Tibial artery (tissue), 4 donors: ENCODE data around the gene ANKS1A.
A peak's percentile ranks its signal among the peaks of the same experiment; 100 is the strongest.

Experiments used
- DNase-seq, 2 donors: peaks; one replicate each; pipeline ENCODE4 v3.0.0-alpha.2; 2019
- H3K27ac ChIP-seq, 2 donors: fragments of 200-600 bp; sonication (generic) in 1 of 2; 1 replicate in 1 of 2; 2 replicates in 1 of 2; pipeline ENCODE4 v1.5.1; 2018 to 2019; ENCODE audit warnings: mild to moderate bottlenecking in 1 of 2
- H3K27me3 ChIP-seq, 2 donors: fragments of 200-600 bp; sonication (generic) in 1 of 2; one replicate each; pipeline versions ENCODE4 v1.5.1 to v1.6.0; 2016 to 2019
- H3K36me3 ChIP-seq, 3 donors: fragments of 200-600 bp; sonication (generic) in 2 of 3; one replicate each; pipeline ENCODE4 v1.5.1; 2016 to 2019; ENCODE audit warnings: mild to moderate bottlenecking in 2 of 3
- H3K4me1 ChIP-seq, 4 donors: fragments of 200-600 bp; sonication (generic) in 2 of 4; 1 replicate in 3 of 4; 2 replicates in 1 of 4; pipeline ENCODE4 v1.5.1; 2016 to 2019
- H3K4me3 ChIP-seq, 2 donors: fragments of 200-600 bp; sonication (generic) in 1 of 2; 1 replicate in 1 of 2; 2 replicates in 1 of 2; pipeline ENCODE4 v1.5.1; 2018 to 2019; ENCODE audit warnings: mild to moderate bottlenecking in 2 of 2
- H3K9me3 ChIP-seq, 3 donors: fragments of 200-600 bp; sonication (generic) in 1 of 3; one replicate each; pipeline ENCODE4 v1.5.1; 2016 to 2019
- intact Hi-C: fragments of 100-400 bp; cut with DNase I; formaldehyde crosslinking; loops from one replicate; pipeline ENCODE4 v1.15.0; 2023; ENCODE audit warnings: low total_unique reads
- TF ChIP-seq, protein P1 (sequence below), 2 experiments: fragments of 200-600 bp in 1 of 2; fragments of 450-650 bp in 1 of 2; IDR thresholded peaks; one replicate each; pipeline ENCODE4 v1.5.1; 2017 to 2019; ENCODE audit warnings: antibody characterized with exemption in 2 of 2, mild to moderate bottlenecking in 1 of 2, moderate library complexity in 1 of 2

Gene ANKS1A

DNA sequence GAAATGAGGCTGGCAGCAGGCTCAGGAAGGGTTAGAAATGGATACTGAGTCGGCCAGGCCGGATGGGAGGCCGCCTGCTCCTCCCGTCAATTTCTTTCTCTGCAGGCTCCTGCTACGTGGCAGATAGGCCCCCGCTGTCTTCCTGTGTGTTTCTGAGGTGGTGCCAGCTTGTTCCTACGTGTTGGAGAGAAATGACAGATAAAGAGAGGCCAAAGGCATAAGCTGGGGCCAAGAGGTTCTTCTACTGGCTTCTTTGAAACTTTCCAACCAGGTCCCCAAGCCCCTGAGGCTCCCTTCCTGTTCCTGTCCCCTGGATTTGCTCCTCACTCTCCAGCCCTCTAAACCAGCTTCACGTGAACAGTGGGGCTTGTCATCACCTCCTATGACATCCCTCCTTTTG lies 175.2 kb downstream of the ANKS1A start:
- H3K36me3 ChIP-seq, result peaks cover 15 to 83% (median 59%) of the 10 kb centered on the region in 3 donors
- no peak overlapping the region for H3K4me3 ChIP-seq
- H3K9me3 ChIP-seq, result no peaks in the 10 kb centered on the region
- intact Hi-C loops, result no loop called here
- peak overlapping the region; percentile 19 to 43 for H3K27ac ChIP-seq
- DNase-seq, result no peak
- TF ChIP-seq, protein P1, sequence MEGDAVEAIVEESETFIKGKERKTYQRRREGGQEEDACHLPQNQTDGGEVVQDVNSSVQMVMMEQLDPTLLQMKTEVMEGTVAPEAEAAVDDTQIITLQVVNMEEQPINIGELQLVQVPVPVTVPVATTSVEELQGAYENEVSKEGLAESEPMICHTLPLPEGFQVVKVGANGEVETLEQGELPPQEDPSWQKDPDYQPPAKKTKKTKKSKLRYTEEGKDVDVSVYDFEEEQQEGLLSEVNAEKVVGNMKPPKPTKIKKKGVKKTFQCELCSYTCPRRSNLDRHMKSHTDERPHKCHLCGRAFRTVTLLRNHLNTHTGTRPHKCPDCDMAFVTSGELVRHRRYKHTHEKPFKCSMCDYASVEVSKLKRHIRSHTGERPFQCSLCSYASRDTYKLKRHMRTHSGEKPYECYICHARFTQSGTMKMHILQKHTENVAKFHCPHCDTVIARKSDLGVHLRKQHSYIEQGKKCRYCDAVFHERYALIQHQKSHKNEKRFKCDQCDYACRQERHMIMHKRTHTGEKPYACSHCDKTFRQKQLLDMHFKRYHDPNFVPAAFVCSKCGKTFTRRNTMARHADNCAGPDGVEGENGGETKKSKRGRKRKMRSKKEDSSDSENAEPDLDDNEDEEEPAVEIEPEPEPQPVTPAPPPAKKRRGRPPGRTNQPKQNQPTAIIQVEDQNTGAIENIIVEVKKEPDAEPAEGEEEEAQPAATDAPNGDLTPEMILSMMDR (IDR thresholded peaks at IDR 0.05), result no peak
- no peaks in the 10 kb centered on the region for H3K4me1 ChIP-seq
- no peaks in the 10 kb centered on the region for H3K27me3 ChIP-seq

DNA sequence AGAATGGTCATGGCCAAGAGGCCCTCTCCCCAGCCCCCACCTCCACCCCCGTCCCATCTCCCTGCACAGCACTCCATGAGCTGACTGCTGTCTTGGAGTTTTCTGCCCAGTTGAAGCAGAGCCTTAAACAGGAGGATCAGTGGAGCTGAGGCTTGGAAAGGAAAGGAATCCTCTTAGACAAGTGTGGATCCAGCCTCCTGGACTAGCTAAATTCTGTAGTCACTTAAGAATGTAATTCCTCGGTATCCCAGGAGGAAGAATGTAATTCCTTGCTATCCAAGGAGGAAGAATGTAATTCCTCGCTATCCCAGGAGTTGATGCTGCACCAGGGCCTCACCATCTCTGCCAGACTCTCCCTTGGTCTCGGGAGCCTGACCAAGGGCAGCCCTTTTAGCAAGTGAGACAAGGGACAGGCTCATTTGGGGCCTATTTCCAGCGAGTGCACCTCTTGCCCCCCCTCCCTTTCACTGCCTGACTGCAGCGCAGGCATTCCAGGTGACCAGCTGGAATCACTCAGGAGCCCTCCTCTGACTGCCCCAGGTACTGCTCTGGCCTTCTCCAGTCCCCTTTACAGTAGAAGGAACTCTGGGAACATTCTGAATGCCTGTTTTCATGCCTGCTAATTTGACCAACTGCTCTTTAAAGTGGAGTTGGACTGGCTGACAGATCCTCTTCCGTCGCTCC lies 175.8 kb downstream of the ANKS1A start:
- Histone ChIP-seq H3K36me3 (peaks cover 15 to 78% (median 53%) of the 10 kb centered on the region in 3 donors), H3K9me3 (no peaks in the 10 kb centered on the region), H3K4me3 (no peak overlapping the region), H3K4me1 (no peaks in the 10 kb centered on the region), H3K27ac (peak overlapping the region in 1 of 2 donors; percentile 43), H3K27me3 (no peaks in the 10 kb centered on the region)
- TF ChIP-seq, protein P1 (IDR thresholded peaks at IDR 0.05), result no peak
- DNase-seq, result no peak
- intact Hi-C loops, result no loop called here

DNA sequence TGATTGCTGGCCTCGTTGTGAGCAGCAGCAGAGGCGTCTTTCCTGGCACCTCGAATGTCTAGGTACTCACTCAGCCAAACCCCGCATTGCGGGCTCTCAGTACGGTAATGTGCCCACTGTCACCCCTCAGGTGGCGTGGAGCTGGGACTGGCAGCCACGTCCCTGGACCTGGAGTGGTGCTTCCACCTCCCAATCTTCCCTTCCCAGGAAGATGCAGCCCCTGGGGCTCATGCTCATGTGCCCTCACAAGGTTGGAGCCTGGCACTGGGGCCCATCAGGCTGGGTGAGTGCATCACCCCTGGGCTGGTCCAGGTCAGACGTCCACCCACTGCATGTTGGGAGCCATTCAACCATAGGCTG lies 176.4 kb downstream of the ANKS1A start:
- H3K4me3 ChIP-seq, result no peak overlapping the region
- TF ChIP-seq, protein P1 (IDR thresholded peaks at IDR 0.05), result no peak
- no peak for DNase-seq
- intact Hi-C loops, result no loop called here
- H3K4me1 ChIP-seq, result no peaks in the 10 kb centered on the region
- peaks cover 11 to 73% (median 47%) of the 10 kb centered on the region in 3 donors for H3K36me3 ChIP-seq
- no peaks in the 10 kb centered on the region for H3K9me3 ChIP-seq
- H3K27ac ChIP-seq, result no peak overlapping the region
- H3K27me3 ChIP-seq, result no peaks in the 10 kb centered on the region

DNA sequence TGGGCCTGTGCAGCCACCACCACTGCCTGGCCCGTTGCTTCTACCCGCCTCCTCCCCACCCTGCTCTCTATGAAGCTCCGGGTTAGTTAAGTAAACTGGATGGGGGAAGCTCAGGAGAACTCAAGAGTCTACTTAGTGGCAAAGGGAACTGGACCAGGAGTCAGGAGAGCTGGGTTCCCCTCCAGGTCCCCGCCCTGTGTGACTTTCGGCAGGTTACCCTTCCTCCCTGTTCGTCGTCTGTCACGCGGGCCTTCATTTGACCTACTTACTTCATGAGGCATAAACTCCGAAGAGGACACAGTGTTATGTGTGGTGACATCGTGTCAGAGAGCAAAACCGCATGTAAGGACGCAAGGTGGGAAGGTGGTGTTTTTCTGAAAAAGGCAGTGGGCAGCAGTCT lies 176.8 kb downstream of the ANKS1A start:
- Histone ChIP-seq H3K27ac (no peak overlapping the region), H3K4me1 (no peaks in the 10 kb centered on the region), H3K9me3 (no peaks in the 10 kb centered on the region), H3K27me3 (no peaks in the 10 kb centered on the region), H3K36me3 (peaks cover 6 to 68% (median 46%) of the 10 kb centered on the region in 3 donors), H3K4me3 (no peak overlapping the region)
- DNase-seq, result no peak
- intact Hi-C loops, result no loop called here
- TF ChIP-seq, protein P1 (IDR thresholded peaks at IDR 0.05), result no peak

DNA sequence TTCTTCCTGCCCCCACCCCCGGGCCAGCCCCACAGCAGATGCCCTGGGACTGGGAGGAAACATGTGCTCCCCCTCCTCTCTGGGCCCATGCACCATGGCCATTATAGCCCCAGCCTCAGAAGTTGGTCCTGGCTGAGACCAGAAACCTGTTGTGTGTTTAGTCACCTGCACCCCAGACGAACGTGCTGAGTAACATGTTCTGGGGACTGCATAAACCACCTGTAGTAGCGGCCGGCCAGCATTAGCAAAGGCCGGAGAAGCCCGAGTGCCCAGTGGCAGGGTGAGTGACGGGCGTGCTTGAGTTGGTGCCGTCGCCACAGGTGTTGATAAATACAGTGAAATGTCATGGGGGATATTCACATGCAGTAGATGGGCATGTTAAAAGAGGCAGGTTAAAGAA lies 178.2 kb downstream of the ANKS1A start:
- DNase-seq, result no peak
- no peaks in the 10 kb centered on the region for H3K27me3 ChIP-seq
- no peaks in the 10 kb centered on the region for H3K9me3 ChIP-seq
- TF ChIP-seq, protein P1 (IDR thresholded peaks at IDR 0.05), result no peak
- H3K4me1 ChIP-seq, result no peaks in the 10 kb centered on the region
- intact Hi-C loops, result no loop called here
- no peak overlapping the region for H3K4me3 ChIP-seq
- H3K27ac ChIP-seq, result no peak overlapping the region
- H3K36me3 ChIP-seq, result peaks cover 8 to 64% (median 45%) of the 10 kb centered on the region in 3 donors
